Measurements from ENCODE around the gene PPA2.
A peak's percentile ranks its signal among the peaks of the same experiment; 100 is the strongest.

PPA2 gene

DNA sequence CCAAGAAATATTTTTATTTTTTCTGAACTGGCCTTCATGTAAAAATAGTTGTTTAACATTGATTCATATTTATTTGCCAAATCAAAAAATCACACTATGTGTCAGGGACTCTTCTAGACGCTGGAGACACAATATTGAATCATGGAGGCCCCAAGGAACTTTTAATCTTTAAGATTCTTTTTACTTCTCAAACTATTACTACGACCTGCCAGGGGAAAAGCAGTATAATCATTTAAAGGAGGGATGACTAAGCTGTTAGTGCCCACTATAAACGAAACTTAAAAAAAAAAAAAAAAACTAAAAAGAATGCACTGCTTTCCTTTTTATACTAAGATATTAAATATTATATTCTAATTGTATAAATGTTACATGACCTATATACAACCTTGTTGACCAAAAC lies 84.7 kb downstream of the PPA2 start:
- DNase-seq (ENCODE audit: low spot score), result no peak

DNA sequence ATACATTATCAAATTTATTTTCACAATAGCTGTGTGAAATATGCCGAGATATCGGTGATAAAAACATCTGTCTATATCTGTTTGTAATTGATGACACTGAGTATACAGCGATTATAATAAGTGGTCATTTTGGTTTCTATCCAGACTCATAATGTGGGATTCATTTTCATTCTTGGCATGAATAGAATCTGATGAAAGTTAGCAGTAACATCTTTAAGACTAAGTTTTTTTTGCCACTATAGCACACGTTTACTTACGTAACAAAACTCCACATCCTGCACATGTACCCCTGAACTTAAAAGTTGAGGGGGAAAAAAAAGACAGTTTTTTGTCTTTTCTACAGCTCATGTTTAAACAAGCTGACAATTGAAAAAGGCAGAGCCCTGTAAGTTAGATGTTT lies 86.4 kb downstream of the PPA2 start:
- no peak for DNase-seq (ENCODE audit: low spot score)

DNA sequence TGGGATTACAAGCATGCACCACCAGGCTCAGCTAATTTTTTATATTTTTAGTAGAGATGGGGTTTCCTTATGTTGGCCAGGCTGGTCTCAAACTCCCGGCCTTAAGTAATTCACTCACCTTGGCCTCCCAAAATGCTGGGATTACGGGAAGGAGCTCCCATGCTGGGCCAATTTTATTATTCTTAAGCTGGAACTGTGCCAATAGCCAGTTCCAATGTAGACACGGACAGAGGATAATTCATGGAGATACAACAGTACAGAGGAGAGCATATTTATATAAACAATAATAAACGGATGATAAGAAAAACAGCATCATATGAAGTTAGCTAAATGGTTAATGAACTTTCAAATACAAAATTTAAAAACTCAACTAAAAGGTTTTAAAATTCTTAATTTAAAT lies 87.8 kb downstream of the PPA2 start:
- no peak for DNase-seq (ENCODE audit: low spot score)

- DNase-seq (ENCODE audit: low spot score), result no peak
Observed at GRCh38 chr4:105374071-105374470, 99.8 kb downstream of the PPA2 start.

GRCh38 chr4:105373324-105373723 lies 100.5 kb downstream of the PPA2 start:
- no peak for DNase-seq (ENCODE audit: low spot score)

GRCh38 chr4:105369988-105370387 lies 103.9 kb downstream of the PPA2 start:
- no peak for DNase-seq (ENCODE audit: low spot score)

DNA sequence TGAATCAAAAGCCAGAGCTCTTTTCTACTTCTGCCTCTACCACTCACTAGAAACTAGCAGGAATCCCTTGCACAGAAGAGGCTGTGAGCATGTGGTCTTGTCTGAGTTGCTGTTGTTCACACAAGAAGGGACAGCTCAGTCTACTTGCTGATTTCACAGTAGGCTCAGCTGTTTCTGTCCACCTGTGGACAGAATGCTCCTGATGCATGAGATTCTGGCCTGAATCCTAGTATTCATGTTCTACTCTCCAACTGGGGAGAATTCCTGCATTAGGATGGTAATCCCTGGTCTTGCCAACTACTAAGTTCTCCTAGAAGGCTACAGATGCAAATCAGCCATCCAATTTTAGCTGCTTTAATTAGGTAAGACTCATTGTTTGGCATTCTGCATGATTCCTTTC lies 112.8 kb downstream of the PPA2 start:
- no peak for DNase-seq (ENCODE audit: low spot score)

- DNase-seq (ENCODE audit: low spot score), result no peak
Observed at GRCh38 chr4:105357258-105357980, 116.4 kb downstream of the PPA2 start.

DNA sequence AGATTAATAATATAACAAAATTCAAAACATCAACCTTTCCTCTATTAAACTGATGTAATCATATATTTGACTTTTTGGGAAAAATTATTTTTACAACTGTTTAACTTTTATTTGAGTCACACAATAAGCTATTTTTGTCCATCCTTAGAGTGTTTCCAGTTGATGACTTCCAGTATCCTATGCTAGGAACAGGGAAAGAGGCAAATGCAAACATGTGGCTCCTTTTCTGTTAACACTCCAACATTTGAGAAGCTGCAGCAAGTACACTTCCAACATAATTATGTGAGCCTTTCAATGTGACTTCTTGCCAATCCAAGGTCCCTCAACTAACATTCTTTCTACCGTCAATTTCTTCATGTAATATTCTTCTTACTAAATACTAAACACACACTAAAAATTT lies 117.7 kb downstream of the PPA2 start:
- DNase-seq (ENCODE audit: low spot score), result no peak

GRCh38 chr4:105352826-105353225 lies 121.0 kb downstream of the PPA2 start:
- DNase-seq (ENCODE audit: low spot score), result no peak

DNA sequence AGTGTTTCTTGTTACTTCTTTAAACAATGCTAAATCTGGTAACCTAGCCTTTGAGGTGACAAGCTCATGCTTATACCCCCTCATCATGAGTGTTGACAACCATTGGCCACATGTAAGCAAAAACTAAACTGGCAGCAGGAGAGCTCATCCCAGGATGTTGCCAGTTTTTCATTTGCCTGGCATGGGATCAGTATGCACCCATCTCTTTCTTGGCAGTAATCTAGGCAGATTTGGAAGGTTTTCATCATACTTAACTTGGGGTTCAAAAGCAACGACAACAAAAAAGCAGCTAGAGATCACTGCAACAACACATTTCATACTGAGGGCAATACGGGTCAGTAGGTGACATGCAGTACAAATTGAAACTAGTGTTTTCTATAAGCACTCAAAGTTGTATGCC lies 122.0 kb downstream of the PPA2 start:
- DNase-seq (ENCODE audit: low spot score), result no peak

DNA sequence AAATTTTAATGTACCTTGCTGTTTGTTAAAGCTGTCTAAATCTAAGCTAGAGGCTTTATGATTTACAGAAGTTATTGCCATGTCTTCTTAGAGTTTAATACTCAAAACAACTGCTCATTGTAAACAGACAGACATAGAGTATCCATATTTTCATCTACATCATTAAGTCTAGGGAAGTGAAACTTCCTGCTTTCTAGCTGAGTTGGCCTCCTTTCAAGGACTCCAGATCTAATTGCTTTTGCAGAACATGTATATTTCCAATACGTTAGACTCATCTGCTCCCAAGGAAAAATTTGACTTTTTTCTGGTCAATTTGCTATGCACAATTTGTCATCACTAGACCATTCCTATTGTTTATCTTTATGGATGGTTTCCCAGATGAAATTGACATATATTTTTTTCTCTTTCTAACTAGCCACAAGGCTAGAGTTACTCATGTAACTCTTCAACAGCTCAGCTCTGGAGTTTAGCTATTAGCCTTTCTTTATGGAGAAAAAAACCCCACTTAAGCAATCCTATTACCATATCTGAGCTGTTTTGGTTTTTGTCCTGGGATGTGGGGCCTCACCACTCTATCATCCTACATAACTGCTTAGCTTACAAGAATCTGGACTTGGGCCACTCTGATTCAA lies 122.9 kb downstream of the PPA2 start:
- DNase-seq (ENCODE audit: low spot score), result no peak

DNA sequence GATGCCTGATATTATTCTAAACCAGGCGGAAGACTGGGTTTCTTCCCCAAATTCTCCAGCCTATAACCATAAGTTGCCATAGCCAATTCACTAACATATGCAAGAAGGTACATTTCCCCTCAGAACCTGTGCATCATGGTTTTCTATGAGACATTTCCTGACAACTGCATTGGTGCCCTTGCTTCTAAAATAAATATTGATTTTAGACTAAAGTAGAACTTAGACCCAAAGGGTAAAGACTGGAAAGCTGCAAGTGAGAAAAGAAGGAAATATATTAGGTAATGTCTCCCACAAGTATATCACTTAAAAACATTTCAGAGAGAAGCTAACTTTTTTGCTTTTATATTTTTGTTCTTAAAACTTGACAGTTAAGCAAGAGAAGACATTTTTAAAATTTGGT lies 125.1 kb downstream of the PPA2 start:
- no peak for DNase-seq (ENCODE audit: low spot score)

DNA sequence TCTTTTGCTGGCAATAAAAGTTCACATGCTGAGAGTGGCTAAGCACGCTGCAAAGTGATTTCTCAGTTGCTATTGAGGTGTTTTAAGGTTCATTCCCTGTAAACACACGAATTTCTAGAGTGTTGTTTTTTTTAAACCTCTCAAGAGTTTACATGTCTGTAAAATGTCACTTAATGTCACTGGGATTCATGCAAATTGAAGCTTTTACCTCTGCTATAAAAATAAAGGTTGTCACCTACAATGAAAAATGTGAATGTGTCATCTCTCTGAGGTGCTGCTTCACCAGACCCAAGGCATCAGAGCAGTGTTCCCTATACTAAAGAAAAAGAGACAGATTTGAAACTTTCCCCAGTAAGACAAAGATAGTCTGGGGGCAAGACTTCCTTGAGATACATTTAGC lies 127.0 kb downstream of the PPA2 start:
- DNase-seq (ENCODE audit: low spot score), result no peak

GRCh38 chr4:105345838-105346237 lies 128.0 kb downstream of the PPA2 start:
- no peak for DNase-seq (ENCODE audit: low spot score)

GRCh38 chr4:105345358-105345757 lies 128.5 kb downstream of the PPA2 start:
- no peak for DNase-seq (ENCODE audit: low spot score)

GRCh38 chr4:105344141-105344540 lies 129.7 kb downstream of the PPA2 start:
- no peak for DNase-seq (ENCODE audit: low spot score)

GRCh38 chr4:105343146-105343931 lies 130.5 kb downstream of the PPA2 start:
- peak; percentile 68 for DNase-seq (ENCODE audit: low spot score)

DNA sequence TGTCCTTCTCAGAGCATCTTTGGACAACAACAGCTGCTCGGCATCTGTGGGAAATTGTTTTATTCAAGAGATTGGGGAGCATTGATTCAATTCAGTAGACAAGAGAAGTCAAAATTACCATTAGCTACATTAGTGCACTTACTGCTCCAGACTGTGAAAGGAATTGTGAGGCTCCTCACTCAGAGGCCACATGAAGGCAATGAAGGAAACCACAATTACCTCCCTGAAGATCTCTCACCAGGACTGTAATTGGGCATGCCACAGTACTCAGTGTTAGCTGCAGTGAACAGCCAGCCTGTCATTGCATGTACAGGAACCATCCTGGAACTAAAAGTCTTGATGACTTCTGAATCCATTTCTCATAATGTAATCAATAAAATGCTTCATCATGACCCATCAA lies 144.8 kb downstream of the PPA2 start:
- no peak for DNase-seq (ENCODE audit: low spot score)

- DNase-seq (ENCODE audit: low spot score), result no peak
Observed at GRCh38 chr4:105327956-105328355, 145.9 kb downstream of the PPA2 start.

GRCh38 chr4:105327222-105327621 lies 146.6 kb downstream of the PPA2 start:
- DNase-seq (ENCODE audit: low spot score), result no peak
